Stimulated activated CD4-positive, alpha-beta T cell treated with anti-CD3 and anti-CD28 coated beads, Interleukin-1b, Interleukin-23, amount 100 ng/mL, for 4 hours (primary cell): ENCODE measurements around the gene TIMM50.
A peak's percentile ranks its signal among the peaks of the same experiment; 100 is the strongest.
"Not testable (repeated sequence)": the region's sequence is repeated elsewhere in the genome, so short reads cannot be mapped to it uniquely, and the experiment has no call there.

Experiments
- DNase-seq, 2 donors: peaks; one replicate each; pipeline ENCODE4 v3.0.0-alpha.2; 2020; ENCODE audit warnings: low read depth in 2 of 2

The TIMM50 gene

GRCh38 chr19:39480337-39481228 is at the start of gene TIMM50:
TIMM50 (plus strand) TSS chr19:39480838; CDS start chr19:39480854, 16 bp downstream.
- peak; percentile 96 to 99 for DNase-seq

- no peak for DNase-seq
These were observed 48.0 kb upstream of the TIMM50 start for GRCh38 chr19:39432677-39433025.

- DNase-seq: no peak
These were observed 47.1 kb upstream of the TIMM50 start for GRCh38 chr19:39433480-39434079.

GRCh38 chr19:39434123-39435076 is 46.2 kb upstream of the TIMM50 start:
- DNase-seq: no peak

- peak; percentile 99 to 100 for DNase-seq
These were observed 44.9 kb upstream of the TIMM50 start, which contains the start of gene RPS16 for GRCh38 chr19:39435499-39436349. RPS16 (minus strand) TSS chr19:39435949; CDS start chr19:39435895, 54 bp downstream.

GRCh38 chr19:39436350-39436716 is 44.3 kb upstream of the TIMM50 start:
- no peak for DNase-seq

GRCh38 chr19:39438270-39438934 is 42.2 kb upstream of the TIMM50 start:
- no peak for DNase-seq

GRCh38 chr19:39444598-39445195 is 35.9 kb upstream of the TIMM50 start:
- DNase-seq: no peak

- DNase-seq: peak; percentile 91 to 95
These were observed 35.2 kb upstream of the TIMM50 start, which contains the start of gene SUPT5H for GRCh38 chr19:39445196-39446111. SUPT5H (plus strand) TSS chr19:39445582; CDS start chr19:39445891, 309 bp downstream.

- DNase-seq: no peak
These were observed 34.1 kb upstream of the TIMM50 start for GRCh38 chr19:39446365-39447084.

GRCh38 chr19:39448271-39448670 is 32.4 kb upstream of the TIMM50 start:
- DNase-seq: no peak

- no peak for DNase-seq
These were observed 31.4 kb upstream of the TIMM50 start for GRCh38 chr19:39449116-39449797.

GRCh38 chr19:39451257-39451656 is 29.4 kb upstream of the TIMM50 start:
- DNase-seq: not testable (repeated sequence)

GRCh38 chr19:39463403-39463802 is 17.2 kb upstream of the TIMM50 start:
- no peak for DNase-seq

- DNase-seq: no peak
These were observed 14.5 kb upstream of the TIMM50 start for GRCh38 chr19:39465956-39466747.

- DNase-seq: no peak
These were observed 12.7 kb upstream of the TIMM50 start for GRCh38 chr19:39467941-39468340.

GRCh38 chr19:39469036-39469435 is 11.6 kb upstream of the TIMM50 start:
- DNase-seq: no peak
